ENCODE data around the gene LIN52.

LIN52 gene

DNA sequence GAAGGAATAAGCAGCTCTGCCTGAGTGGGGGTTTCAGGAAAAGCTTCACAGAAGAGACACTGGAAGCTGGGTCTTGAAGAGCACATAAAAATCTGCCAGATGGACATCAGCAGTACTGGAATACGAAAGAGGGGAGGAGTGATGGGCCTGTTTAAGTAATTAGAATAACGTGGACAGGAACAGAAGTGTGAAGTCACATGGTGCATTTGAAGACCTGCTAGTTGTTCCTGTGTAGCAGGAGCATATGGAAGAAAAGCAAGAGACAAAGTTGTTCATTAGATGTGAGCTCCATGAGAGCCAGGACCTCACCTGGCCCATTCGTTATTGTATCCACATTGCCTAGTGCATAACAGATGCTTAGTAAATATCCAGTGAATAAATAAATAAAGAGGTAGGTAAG is 85.2 kb downstream of the LIN52 start:
- FAIRE-seq, result peak; percentile 86
- DNase-seq (ENCODE audit: insufficient read length, low spot score), result no peak

DNA sequence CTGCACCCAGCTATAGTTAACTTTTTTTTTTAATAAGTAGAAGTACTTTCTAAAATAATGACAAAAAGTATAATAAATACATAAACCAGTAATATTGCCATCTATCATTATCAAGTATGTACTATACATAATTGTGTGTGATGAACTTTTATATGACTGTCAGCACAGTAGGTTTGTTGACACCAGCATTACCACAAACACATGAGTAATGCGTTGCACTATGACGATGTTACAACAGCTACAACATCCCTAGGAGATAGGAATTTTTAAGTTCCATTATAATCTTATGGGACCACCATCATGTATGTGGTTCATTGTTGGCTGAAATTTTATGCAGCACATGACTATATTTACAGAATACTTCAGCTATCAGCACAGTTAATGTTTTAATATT is 91.6 kb downstream of the LIN52 start:
- no peak for DNase-seq (ENCODE audit: insufficient read length, low spot score)
- FAIRE-seq, result no peak

DNA sequence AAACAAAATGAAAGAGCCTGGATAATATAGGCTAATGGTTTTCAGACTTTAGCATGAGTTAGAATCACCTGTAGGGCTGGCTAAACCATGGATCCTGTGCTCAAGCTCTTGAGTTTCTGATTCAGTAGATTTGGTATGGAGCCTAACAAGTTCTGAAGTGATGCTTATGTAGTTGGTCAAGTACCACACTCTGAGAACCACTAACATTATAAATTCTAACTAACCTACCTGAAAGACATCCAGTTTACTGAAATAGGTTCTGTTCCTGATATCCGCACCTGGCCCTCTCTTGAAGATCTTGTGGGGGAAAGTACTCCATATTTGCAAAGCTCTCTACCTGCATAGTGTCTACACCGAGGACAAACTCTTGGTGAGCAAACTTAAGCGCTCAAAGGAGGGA is 95.1 kb downstream of the LIN52 start:
- FAIRE-seq, result no peak
- DNase-seq (ENCODE audit: insufficient read length, low spot score), result no peak

DNA sequence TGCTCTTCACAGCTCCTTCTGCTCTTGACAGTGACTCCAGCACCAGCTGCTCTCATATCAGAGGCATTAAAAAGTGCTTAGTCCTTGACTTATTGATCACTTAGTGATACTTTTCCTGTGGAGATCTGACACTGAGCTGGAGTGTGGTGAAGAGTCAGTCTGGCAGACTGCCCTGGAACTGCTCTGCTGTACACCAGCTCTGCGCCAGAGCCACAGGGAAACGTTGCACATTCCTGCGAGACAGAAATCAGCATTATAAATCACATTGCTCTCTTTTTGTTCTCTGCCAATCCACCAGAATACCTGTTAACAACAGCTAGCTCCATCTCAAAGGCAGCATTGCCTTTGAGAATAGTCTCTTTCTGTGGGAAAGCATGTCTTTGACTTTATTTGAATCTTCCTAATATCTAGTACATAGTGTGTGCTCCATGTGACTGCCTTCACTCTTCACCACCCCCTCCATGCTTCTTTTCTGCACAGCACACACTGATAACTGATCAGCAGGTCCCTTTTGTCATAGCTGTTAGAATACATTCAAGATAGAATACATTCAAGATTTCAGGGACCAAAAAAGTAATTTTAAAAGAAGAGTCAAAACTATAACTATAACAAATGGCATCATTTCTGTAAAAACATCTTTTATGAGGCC is 106.3 kb downstream of the LIN52 start:
- DNase-seq (ENCODE audit: insufficient read length, low spot score) (no peak), FAIRE-seq (peak; percentile 59)

DNA sequence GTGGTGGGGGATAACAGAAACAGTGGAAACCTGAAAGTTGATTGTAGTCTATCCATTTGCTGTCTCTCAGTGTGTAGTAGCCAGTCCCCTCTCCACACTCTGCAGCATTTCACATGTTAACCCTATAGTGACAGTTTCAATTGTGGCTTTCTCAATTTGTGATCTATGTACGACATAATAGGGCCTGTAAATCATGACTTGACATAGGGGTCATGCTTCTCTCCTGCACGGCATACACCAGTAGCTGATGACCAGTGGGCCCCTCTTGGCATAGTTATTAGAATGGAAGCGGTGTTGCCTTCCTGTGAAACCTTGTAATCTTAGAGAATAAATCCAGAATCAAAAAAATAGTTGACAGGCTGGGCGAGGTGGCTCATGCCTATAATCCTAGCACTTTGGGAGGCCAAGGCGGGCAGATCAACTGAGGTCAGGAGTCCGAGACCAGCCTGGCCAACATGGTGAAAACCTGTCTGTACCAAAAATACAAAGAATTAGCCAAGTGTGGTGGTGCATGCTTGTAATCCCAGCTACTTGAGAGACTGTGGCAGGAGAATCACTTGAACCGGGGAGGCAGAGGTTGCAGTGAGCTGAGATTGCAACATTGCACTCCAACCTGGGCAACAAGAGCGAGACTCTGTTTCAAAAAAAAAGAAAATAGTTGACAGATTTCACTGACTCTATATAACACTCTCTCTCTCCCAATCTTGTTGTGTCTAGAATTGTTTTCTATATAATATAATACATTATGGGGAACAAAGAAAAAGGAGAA is 109.9 kb downstream of the LIN52 start:
- peak; percentile 59 for FAIRE-seq
- DNase-seq (ENCODE audit: insufficient read length, low spot score), result no peak

DNA sequence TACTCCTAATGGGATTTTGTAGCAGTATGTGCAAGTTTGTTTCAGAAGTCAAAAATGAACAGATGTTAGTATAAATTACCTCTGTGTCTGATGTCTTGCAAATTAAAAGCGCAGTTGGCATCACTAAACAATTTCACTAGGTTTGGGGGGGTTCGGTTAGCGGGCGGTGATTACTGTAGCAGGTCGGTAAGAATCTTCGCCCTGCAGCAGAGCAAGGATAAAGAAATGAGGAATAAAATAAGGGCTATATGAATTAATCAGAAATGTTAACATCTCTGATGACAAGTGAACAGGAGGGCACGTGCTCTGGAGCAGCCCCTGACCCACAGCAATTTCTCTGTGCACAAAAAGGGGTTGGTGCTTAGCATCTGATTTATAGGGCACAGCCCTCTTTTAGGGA is 110.9 kb downstream of the LIN52 start:
- FAIRE-seq (peak; percentile 49), DNase-seq (ENCODE audit: insufficient read length, low spot score) (no peak)

DNA sequence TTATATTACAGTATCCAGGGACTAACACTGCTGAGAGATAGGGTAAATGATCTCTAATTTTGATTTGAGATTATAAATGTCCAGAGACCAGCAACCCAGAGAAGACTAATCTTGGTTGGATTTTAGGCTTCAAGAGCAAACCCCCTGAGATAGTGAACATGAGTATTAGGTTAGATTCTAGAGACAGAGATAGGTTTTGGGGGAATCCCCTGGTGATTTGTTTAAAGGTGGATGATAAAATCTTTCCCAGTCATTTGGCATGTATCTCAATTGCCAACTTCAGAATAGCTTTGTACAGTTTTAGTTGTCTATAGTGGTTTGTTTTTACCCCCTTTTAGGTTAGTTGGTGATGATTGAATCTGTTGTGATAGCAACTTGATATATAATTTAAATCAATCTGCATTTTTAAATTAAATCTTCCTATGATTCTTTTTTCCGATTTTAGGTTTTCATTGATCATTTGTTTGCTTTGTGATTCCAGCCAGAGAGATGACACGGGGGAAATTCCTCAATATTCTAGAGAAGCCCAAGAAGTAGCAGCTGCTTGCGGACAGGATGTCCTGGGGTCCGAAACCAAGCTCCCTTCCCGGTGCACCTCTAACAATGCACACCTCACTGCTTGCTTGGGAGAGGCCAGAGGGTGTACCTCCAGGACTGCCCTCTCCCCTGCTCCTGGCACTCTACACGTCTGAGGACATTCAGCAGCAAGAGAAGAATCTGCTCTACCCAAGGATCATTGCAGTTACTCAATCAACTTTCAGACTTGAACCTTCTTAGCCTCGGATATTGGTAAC is 113.9 kb downstream of the LIN52 start:
- no peak for DNase-seq (ENCODE audit: insufficient read length, low spot score)
- peak; percentile 74 for FAIRE-seq

DNA sequence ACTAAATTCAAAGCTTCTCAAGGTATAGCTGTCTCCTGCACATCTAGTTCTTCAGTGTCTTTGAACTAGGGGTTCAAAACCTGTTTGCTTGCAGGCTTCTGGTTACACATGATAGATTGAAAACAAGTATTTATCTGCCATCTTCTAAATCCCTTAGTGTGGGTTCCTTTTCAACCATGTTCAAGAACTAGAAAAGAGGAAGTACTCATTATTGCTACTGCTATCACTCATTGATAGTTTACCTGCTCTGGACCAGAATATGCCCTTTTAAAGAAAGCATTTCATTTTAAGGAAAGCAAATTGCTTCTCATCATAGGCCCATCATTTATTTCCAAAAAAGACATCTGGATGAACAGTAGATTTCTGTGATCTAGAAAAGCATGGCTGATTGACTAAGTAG is 117.4 kb downstream of the LIN52 start:
- DNase-seq (ENCODE audit: insufficient read length, low spot score) (no peak), FAIRE-seq (no peak)

DNA sequence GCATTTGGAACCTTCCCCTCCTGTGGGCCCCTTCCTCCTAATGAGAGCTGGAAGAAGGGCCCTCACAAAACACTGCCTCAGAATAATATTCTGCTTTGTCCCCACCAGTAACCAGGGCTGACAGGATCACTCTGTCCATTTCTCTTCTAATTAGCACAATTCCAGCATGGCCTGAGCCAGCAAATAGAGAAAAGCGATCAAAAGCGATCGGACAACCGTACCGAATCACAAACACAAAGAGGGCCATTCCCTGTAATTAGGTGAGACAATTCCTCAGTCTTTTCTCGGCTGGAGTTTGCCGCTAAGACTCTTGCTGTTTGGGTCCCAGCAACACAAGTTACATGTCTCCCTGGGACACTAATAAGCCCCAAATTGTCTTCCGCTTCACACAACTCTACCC is 118.9 kb downstream of the LIN52 start:
- no peak for DNase-seq (ENCODE audit: insufficient read length, low spot score)
- FAIRE-seq, result no peak

DNA sequence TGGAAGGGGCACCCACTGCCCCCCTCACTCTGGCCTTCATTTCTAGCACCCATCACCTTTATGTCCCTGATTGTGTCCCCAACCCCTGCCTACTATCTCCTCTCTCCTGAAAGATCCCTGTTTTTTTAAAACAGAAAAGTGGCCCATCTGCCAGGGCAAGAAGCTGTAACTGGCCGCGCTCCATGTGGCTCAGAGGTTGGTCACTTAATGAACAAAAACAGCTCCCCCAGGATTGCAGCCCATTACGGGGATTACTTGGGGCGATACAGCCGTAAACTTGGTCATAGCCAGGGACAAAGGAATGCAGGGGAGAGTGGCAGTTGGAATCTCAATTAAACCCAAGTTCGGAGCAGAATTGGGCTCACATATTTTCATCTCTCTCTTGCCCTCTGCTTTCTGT is 119.7 kb downstream of the LIN52 start:
- FAIRE-seq (peak; percentile 71), DNase-seq (ENCODE audit: insufficient read length, low spot score) (no peak)

DNA sequence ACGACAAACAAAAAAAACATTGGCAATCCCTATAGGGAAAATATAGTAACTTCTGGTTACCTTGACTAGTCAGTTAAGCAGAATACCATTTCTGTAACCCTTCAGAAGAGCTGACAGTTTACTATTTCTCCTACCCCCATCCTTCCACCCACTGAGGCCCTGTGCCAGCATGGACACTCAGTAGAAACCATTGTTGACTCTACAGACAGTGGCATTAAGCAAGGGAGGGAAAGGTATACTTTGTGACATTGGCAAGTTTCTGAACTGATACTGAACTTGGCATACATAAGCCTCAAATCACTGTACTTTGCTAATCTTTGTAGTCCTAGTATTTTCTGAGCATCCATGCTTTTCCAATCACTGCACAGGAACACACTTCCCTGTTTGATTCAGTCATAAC is 121.1 kb downstream of the LIN52 start:
- DNase-seq (ENCODE audit: insufficient read length, low spot score) (no peak), FAIRE-seq (peak; percentile 78)

DNA sequence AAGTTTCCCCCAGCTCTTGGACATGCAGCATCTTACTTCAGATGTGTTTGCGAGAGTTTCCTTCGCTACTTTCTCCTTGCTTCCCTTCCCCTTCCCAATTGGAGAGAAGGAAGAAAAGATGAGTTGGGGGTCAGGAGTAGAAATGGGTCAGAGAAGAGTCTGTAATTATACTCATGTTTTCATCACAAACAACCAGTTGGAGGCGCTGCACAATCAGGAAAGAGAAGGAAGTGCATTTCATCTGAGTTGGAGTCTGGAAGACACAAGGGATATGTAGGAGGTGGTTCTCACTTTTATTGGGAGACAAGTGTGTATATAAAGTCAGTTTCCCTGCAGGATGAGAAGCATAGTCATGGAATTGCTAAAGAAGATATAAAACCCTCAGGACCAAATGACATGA is 123.2 kb downstream of the LIN52 start:
- DNase-seq (ENCODE audit: insufficient read length, low spot score), result no peak
- FAIRE-seq, result peak; percentile 68

DNA sequence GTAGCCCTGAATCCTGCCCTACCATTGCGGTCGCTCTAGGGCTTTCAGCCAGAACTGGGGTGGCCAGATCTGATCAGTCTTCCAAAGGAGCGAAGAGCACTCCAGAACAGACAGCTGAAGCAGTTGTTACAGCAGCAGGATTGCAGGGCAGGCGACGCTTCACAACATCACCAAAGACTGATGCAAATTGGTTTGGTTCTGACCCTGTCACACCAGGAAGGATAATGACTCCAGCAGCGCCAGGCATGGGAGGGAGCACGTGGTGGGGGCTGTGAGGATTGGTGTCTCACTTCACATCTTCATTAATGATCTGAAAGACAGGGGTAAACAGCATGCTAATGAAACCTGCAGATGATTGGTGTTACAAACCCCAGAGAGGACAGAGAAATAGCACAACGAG is 123.9 kb downstream of the LIN52 start:
- DNase-seq (ENCODE audit: insufficient read length, low spot score) (no peak), FAIRE-seq (no peak)

DNA sequence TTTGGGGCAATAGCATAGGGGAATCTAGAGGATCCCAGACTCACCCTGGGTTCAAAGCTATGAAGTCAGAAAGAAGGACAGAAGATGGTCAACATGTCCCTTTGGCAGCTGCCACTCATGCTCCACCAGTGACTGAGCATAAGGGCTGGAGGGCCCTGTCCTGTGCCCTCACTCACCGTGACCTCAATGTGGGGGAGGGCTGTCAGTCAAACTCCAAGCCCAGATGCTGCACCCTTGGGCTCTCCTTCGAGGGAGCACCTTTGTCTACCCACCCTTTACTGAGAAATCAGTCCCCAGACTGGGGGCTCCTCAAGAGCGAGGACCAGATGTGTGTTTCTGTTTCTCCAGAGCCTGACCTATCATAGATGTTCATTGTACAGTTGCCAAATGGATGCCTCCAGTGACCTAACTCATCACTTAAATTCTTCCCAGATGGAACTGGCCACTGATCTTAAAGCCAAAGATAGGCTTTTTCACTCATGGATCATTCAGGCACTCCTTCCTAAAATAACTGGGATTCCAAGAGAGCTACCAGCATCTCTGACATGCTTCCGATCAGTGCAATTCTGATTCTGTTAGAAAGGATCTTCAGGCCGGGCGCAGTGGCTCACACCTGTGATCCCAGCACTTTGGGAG is 127.3 kb downstream of the LIN52 start:
- FAIRE-seq, result peak; percentile 66
- no peak for DNase-seq (ENCODE audit: insufficient read length, low spot score)

DNA sequence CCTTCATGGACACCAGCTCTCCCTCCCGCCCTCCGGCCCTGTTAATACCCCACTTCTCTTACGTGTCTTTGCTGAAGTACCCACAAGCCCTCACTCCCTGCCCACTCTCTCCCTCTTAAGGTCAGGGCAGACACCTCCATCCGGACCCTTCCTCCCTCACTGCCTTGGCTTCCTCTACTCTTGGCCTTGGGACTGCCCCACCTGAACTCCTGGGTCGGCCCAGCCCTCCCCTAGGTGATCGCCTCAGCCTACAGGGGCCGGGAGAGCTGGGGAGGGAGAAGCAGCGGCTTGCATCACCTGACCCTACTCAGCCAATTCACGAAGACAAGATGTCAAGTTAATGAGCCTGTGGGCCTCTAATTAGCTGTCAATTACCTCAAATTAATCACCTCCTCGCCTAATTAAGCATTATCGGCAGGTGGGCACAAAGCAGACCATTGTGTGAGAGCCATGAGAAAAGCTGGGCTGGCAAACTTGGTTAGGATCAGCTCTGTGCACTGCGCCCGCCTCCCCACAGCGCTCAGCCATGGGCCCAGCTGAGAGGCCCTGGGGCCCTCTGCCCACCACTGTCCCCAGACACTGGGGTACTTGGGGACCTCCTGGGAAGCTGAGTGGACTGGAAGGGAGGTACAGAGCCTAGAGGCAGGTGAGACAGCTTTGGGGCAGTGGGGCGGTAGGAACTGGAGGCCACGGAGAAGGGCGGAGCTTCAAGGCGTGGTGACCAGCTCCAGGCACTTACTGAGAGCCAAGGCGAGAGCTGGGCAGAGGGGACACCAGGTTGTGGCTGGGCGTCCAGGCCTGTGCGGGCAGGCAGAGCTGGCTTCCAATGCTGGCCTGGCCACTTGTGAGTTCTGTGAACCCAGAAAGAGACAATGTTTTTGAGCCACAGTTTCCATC is 129.4 kb downstream of the LIN52 start:
- peak; percentile 16 for FAIRE-seq
- DNase-seq (ENCODE audit: insufficient read length, low spot score), result no peak

DNA sequence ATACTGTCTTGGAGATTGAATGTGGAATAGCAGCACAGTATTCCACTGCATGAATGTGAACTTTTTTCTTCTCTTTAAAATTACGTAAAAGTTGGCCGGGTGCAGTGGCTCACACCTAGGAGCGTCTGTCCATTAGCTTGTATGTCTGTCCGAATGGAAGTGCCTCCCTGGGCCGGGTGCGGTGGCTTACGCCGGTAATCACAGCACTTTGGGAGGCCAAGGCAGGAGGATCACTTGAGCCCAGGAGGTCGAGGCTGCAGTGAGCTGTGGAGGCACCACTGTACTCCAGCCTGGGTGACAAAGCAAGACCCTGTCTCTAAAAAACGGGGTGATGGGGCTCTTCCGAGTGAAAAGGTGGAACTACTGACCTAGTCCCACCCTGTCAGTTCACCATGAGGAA is 131.9 kb downstream of the LIN52 start:
- no peak for DNase-seq (ENCODE audit: insufficient read length, low spot score)
- FAIRE-seq, result no peak

DNA sequence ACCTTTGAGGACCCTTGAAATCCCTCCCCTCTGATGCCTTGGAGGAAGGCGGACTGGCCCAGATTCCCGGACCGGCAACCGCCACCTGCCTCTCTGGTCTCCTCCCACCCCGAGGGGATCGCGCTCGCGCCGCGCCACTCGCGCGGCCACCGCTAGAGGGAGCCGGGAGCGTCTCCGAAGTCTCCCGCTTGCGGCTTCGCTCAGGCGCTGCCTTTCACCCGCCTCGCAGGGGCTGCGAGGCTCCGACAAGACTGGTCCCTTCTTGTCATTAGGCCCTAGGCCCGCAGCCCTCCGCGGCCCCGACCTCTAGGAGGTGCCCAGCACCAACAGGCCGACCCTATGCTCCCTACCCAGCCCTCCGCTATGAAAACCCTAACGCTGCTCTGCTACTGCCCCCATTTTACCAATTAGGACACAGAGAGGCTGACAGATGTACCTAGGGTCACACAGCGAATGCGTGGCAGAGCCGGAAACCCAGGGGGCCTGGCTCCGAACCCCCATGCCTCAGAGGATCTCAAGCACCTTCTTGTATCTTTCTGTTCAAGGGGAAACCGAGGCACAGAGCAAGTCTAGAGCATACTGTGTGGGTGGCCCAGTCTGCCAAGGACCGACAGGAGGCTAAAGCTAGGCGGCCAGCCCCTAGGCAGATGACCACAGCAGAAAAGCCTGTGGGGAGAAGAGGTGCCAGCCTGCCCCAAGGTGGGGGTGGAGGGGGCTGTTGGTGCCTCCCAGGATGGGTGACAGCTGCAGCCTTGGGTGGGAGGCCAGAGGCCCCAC is 133.1 kb downstream of the LIN52 start:
- DNase-seq (ENCODE audit: insufficient read length, low spot score), result peak; percentile 98
- peak; percentile 99 for FAIRE-seq

DNA sequence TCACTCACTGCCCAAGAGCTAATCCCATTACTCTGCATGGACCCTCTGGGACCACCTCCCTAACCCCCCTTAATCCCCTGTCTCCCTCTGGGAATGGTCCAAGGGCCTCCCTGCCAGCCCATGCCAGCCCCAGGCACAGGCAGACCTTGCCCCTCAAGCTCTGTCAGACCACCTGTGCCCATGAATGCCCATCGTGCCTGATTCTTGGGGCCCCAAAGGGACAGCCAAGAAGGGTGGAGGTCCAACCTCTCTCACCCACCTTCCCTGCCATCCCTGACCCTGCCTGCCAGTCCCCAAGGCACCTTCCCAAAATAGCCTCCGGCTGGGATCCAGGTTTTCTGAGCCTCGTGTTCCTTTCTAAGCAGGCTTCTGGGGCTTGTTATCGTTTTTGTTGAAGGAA is 133.7 kb downstream of the LIN52 start:
- FAIRE-seq (peak; percentile 13), DNase-seq (ENCODE audit: insufficient read length, low spot score) (no peak)

Data from HTR-8/SVneo (cell line).